EH (cell line): Measurements from ENCODE around the gene PPP1R14D.

Experiments used
- DNase-seq: peaks from one replicate; pipeline ENCODE4 v3.0.0-alpha.2; 2015; ENCODE audit warnings: low read depth

The PPP1R14D gene

GRCh38 chr15:40782609-40783227 is 45.8 kb downstream of the PPP1R14D start:
- DNase-seq = peak; percentile 35

- DNase-seq = peak; percentile 64
These were observed 51.9 kb downstream of the PPP1R14D start for GRCh38 chr15:40776537-40777141.

GRCh38 chr15:40775740-40776536 is 52.6 kb downstream of the PPP1R14D start:
- no peak for DNase-seq

- DNase-seq = no peak
These were observed 53.5 kb downstream of the PPP1R14D start for GRCh38 chr15:40775007-40775406.

- no peak for DNase-seq
These were observed 54.6 kb downstream of the PPP1R14D start for GRCh38 chr15:40773902-40774301.

- no peak for DNase-seq
These were observed 55.0 kb downstream of the PPP1R14D start for GRCh38 chr15:40773496-40773895.

GRCh38 chr15:40772014-40772413 is 56.5 kb downstream of the PPP1R14D start:
- DNase-seq = no peak

- DNase-seq = no peak
These were observed 57.3 kb downstream of the PPP1R14D start for GRCh38 chr15:40771242-40771641.

- no peak for DNase-seq
These were observed 58.3 kb downstream of the PPP1R14D start for GRCh38 chr15:40770147-40770721.

GRCh38 chr15:40769274-40770146 is 59.0 kb downstream of the PPP1R14D start, which contains the start of gene C15orf62:
C15orf62 (plus strand) TSS chr15:40769980; CDS start chr15:40770496, 516 bp downstream.
- peak; percentile 57 for DNase-seq

GRCh38 chr15:40768521-40769273 is 59.8 kb downstream of the PPP1R14D start:
- no peak for DNase-seq

- DNase-seq = no peak
These were observed 60.5 kb downstream of the PPP1R14D start for GRCh38 chr15:40767838-40768500.

- DNase-seq = peak; percentile 57
These were observed 61.3 kb downstream of the PPP1R14D start for GRCh38 chr15:40766906-40767837.

- DNase-seq = peak; percentile 75
These were observed 62.2 kb downstream of the PPP1R14D start for GRCh38 chr15:40766194-40766815.
